GM11168 (cell line): ENCODE measurements around the gene SYNC.
"Not testable (repeated sequence)": the region's sequence is repeated elsewhere in the genome, so short reads cannot be mapped to it uniquely, and the experiment has no call there.

Experiments
- in situ Hi-C: fragments of 300-500 bp; cut with MboI; formaldehyde crosslinking; loops from one replicate; pipeline ENCODE4 v1.12.0; 2022; ENCODE audit warnings: low sequenced_read_pairs; ENCODE audit not compliant: unreplicated experiment

Gene SYNC

GRCh38 chr1:32647308-32648134 is 55.0 kb downstream of the SYNC start:
- in situ Hi-C loops: no loop called here

- in situ Hi-C loops: no loop called here
Measured at GRCh38 chr1:32644426-32644825, 58.1 kb downstream of the SYNC start.

- in situ Hi-C loops: not testable (repeated sequence)
Measured at GRCh38 chr1:32642292-32642827, 60.2 kb downstream of the SYNC start.

GRCh38 chr1:32639489-32640075 is 63.0 kb downstream of the SYNC start:
- in situ Hi-C loops: no loop called here

- in situ Hi-C loops: no loop called here
Measured at GRCh38 chr1:32636914-32637645, 65.5 kb downstream of the SYNC start.

GRCh38 chr1:32635508-32636277 is 66.9 kb downstream of the SYNC start:
- in situ Hi-C loops: no loop called here

GRCh38 chr1:32632829-32633228 is 69.7 kb downstream of the SYNC start:
- in situ Hi-C loops: no loop called here

- in situ Hi-C loops: not testable (repeated sequence)
Measured at GRCh38 chr1:32630173-32630572, 72.4 kb downstream of the SYNC start.
